Measurements from ENCODE around the gene RAVER1. TPM values are rescaled to one million over a fixed set of nuclear protein-coding genes. Genes with fewer than 3 reads are reported as not detected.
A peak's percentile ranks its signal among the peaks of the same experiment; 100 is the strongest.

The RAVER1 gene
- total and polyA plus RNA-seq, 9 of the 15 experiments (the other 6 are each of a cell fraction or from before 2014, with no cell fraction given), result 0.06 to 113 (median 7.0) TPM

DNA sequence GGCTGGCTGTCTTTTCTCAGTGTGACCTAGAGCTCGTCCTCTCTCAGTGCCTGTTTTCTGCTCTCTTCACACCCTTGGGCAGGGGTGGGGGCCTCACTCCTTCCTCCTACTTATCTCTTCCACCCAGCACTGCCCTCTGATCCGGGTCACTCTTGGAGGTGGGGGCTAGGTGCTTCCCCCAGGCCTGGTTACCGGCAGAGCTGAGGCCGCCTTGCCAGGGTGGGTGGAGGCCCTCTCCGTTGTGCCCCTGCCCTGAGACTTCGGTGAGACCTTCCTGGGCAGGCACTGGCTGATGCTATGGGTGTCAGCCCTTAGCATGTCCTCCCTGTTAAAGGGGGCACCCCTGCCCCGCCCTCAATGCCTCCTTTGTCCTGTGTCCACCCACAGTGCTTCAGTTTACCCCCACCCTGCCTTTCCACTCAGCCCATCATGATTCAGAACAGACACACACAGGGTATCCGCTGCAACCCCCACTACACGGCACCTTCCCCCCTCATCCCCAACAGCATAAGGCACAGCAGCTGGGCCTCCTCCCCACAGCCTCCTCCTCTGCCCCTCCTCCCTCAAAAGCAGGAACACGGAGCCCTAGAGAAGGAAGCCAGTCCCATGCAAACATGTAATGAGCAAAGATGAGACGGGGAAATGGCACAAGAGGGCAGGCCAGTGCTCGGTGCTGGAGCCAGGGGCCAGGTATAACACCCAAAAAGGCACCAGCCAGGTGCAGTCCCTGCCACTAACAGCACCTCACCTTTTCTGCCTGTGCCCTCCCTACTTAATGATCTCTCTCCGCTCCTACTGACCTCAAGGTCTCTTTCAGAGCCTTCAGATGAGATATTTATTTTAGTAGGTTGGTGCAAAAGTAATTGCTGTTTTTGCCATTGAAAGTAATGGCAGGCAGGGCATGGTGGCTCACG is 33.5 kb downstream of the RAVER1 start (continued):
- TF ChIP-seq MEIS2 (IDR thresholded peaks at IDR 0.05; ENCODE audit: partially characterized antibody), result no peak
- TF ChIP-seq, protein P1, sequence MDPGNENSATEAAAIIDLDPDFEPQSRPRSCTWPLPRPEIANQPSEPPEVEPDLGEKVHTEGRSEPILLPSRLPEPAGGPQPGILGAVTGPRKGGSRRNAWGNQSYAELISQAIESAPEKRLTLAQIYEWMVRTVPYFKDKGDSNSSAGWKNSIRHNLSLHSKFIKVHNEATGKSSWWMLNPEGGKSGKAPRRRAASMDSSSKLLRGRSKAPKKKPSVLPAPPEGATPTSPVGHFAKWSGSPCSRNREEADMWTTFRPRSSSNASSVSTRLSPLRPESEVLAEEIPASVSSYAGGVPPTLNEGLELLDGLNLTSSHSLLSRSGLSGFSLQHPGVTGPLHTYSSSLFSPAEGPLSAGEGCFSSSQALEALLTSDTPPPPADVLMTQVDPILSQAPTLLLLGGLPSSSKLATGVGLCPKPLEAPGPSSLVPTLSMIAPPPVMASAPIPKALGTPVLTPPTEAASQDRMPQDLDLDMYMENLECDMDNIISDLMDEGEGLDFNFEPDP (CRISPR knock-in tag; IDR thresholded peaks at IDR 0.05), result no peak
- no peak for TF ChIP-seq CREB3 (tag; conservative IDR thresholded peaks at IDR 0.05; ENCODE audit: low read depth)
- TF ChIP-seq, protein P2, sequence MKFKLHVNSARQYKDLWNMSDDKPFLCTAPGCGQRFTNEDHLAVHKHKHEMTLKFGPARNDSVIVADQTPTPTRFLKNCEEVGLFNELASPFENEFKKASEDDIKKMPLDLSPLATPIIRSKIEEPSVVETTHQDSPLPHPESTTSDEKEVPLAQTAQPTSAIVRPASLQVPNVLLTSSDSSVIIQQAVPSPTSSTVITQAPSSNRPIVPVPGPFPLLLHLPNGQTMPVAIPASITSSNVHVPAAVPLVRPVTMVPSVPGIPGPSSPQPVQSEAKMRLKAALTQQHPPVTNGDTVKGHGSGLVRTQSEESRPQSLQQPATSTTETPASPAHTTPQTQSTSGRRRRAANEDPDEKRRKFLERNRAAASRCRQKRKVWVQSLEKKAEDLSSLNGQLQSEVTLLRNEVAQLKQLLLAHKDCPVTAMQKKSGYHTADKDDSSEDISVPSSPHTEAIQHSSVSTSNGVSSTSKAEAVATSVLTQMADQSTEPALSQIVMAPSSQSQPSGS (CRISPR knock-in tag; IDR thresholded peaks at IDR 0.05), result no peak
- TF ChIP-seq RHOXF2B (CRISPR knock-in tag; conservative IDR thresholded peaks at IDR 0.05), result no peak
- peak; percentile 83 for TF ChIP-seq RBBP5 (IDR thresholded peaks at IDR 0.05; ENCODE audit: borderline replicate concordance, insufficient read depth, low read length, poor library complexity, severe bottlenecking)
- peak; percentile 71 for TF ChIP-seq PHB2 (IDR thresholded peaks at IDR 0.05; ENCODE audit: low read depth)
- TF ChIP-seq NELFE (IDR thresholded peaks at IDR 0.05; ENCODE audit: insufficient read depth, insufficient read length), result no peak
- no peak for TF ChIP-seq U2AF1 (optimal IDR thresholded peaks at IDR 0.05; ENCODE audit: low read depth, low read length)
- TF ChIP-seq, protein P3, sequence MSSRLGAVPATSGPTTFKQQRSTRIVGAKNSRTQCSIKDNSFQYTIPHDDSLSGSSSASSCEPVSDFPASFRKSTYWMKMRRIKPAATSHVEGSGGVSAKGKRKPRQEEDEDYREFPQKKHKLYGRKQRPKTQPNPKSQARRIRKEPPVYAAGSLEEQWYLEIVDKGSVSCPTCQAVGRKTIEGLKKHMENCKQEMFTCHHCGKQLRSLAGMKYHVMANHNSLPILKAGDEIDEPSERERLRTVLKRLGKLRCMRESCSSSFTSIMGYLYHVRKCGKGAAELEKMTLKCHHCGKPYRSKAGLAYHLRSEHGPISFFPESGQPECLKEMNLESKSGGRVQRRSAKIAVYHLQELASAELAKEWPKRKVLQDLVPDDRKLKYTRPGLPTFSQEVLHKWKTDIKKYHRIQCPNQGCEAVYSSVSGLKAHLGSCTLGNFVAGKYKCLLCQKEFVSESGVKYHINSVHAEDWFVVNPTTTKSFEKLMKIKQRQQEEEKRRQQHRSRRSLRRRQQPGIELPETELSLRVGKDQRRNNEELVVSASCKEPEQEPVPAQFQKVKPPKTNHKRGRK (tag; IDR thresholded peaks at IDR 0.05), result no peak
- no peak for TF ChIP-seq XRCC4 (IDR thresholded peaks at IDR 0.05; ENCODE audit: extremely low read depth, insufficient read depth, insufficient read length)
- no peak for TF ChIP-seq SRSF9 (IDR thresholded peaks at IDR 0.05; ENCODE audit: borderline replicate concordance, low read depth, low read length)
- TF ChIP-seq, protein P4, sequence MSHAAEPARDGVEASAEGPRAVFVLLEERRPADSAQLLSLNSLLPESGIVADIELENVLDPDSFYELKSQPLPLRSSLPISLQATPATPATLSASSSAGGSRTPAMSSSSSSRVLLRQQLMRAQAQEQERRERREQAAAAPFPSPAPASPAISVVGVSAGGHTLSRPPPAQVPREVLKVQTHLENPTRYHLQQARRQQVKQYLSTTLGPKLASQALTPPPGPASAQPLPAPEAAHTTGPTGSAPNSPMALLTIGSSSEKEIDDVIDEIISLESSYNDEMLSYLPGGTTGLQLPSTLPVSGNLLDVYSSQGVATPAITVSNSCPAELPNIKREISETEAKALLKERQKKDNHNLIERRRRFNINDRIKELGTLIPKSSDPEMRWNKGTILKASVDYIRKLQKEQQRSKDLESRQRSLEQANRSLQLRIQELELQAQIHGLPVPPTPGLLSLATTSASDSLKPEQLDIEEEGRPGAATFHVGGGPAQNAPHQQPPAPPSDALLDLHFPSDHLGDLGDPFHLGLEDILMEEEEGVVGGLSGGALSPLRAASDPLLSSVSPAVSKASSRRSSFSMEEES (CRISPR knock-in tag; IDR thresholded peaks at IDR 0.05), result no peak
- TF ChIP-seq SRSF3 (IDR thresholded peaks at IDR 0.05; ENCODE audit: insufficient read depth, low read length), result no peak
- TF ChIP-seq PML (IDR thresholded peaks at IDR 0.05; ENCODE audit: low read length), result peak; percentile 61; the same call in 1 of the 2 replicates
- TF ChIP-seq RFX1 (IDR thresholded peaks at IDR 0.05), result no peak

Measured in K562 (cell line).